SJCRH30 (cell line): ENCODE data around the gene ADRA2B. TPM values are rescaled to one million over a fixed set of nuclear protein-coding genes. Genes with fewer than 3 reads are reported as not detected.
"Not testable (repeated sequence)": the region's sequence is repeated elsewhere in the genome, so short reads cannot be mapped to it uniquely, and the experiment has no call there.

Experiments used
- DNase-seq, 2 experiments: peaks; one replicate each; pipeline ENCODE4 v3.0.0-alpha.2; 2015 to 2020
- H3K27ac ChIP-seq: fragments of 250-450 bp; sonication (Bioruptor Pico); 2 replicates; pipeline ENCODE4 v1.5.1; 2020; ENCODE audit warnings: mild to moderate bottlenecking, moderate library complexity
- H3K27me3 ChIP-seq: fragments of 250-450 bp; sonication (Bioruptor Pico); 2 replicates; pipeline ENCODE4 v1.5.1; 2020; ENCODE audit warnings: mild to moderate bottlenecking, moderate library complexity
- H3K36me3 ChIP-seq: fragments of 250-450 bp; sonication (Bioruptor Pico); 2 replicates; pipeline ENCODE4 v1.5.1; 2020; ENCODE audit warnings: mild to moderate bottlenecking, moderate library complexity
- H3K4me1 ChIP-seq: fragments of 250-450 bp; sonication (Bioruptor Pico); 2 replicates; pipeline ENCODE4 v1.5.1; 2020; ENCODE audit warnings: mild to moderate bottlenecking, moderate library complexity
- H3K4me3 ChIP-seq: fragments of 250-450 bp; sonication (Bioruptor Pico); 2 replicates; pipeline ENCODE4 v1.5.1; 2020; ENCODE audit warnings: mild to moderate bottlenecking, moderate library complexity
- H3K9me3 ChIP-seq: fragments of 250-450 bp; sonication (Bioruptor Pico); replicated peaks from 2 replicates; pipeline ENCODE4 v1.5.1; 2020; ENCODE audit warnings: mild to moderate bottlenecking, moderate library complexity
- total RNA-seq: library from RNA; depleted of rRNA; stranded (reverse); fragments of >200 nt; shearing (Covaris generic); gene quantifications from 2 replicates; pipeline ENCODE4 v1.2.3, GENCODE V29; 2014

The ADRA2B gene
- total RNA-seq, 1 experiment from 2014 or later, result not detected

- DNase-seq, result no peak
- H3K36me3 ChIP-seq, result no peaks in the 10 kb centered on the region
Observed at GRCh38 chr2:96145036-96145847, 28.9 kb upstream of the ADRA2B start, which contains the start of gene DUSP2. TSS of gene DUSP2 (minus strand) at chr2:96145440. CDS start at chr2:96145354, 86 bp downstream.

GRCh38 chr2:96144481-96145035 lies 28.2 kb upstream of the ADRA2B start:
- no peak for DNase-seq
- Histone ChIP-seq H3K4me1 (peaks cover 37% of the 10 kb centered on the region), H3K4me3 (no peak overlapping the region), H3K27ac (no peak overlapping the region), H3K36me3 (no peaks in the 10 kb centered on the region), H3K27me3 (no peaks in the 10 kb centered on the region), H3K9me3 (no peaks in the 10 kb centered on the region)

More at GRCh38 chr2:96145036-96145847, 28.9 kb upstream of the ADRA2B start, which contains the start of gene DUSP2:
- peaks cover 42% of the 10 kb centered on the region for H3K4me1 ChIP-seq
- peak within 1 kb of the TSS; percentile 50 for H3K4me3 ChIP-seq
- H3K9me3 ChIP-seq, result no peaks in the 10 kb centered on the region
- H3K27me3 ChIP-seq, result no peaks in the 10 kb centered on the region
- peak within 1 kb of the TSS; percentile 91 for H3K27ac ChIP-seq

- H3K36me3 ChIP-seq, result no peaks in the 10 kb centered on the region
- no peaks in the 10 kb centered on the region for H3K27me3 ChIP-seq
- H3K4me3 ChIP-seq, result no peak overlapping the region
- no peaks in the 10 kb centered on the region for H3K9me3 ChIP-seq
- H3K27ac ChIP-seq, result no peak overlapping the region
- DNase-seq, result no peak
- H3K4me1 ChIP-seq, result peaks cover 31% of the 10 kb centered on the region
Observed at GRCh38 chr2:96143848-96144480, 27.6 kb upstream of the ADRA2B start.

GRCh38 chr2:96143231-96143847 lies 27.0 kb upstream of the ADRA2B start:
- H3K9me3 ChIP-seq, result no peaks in the 10 kb centered on the region
- no peak overlapping the region for H3K4me3 ChIP-seq
- H3K27me3 ChIP-seq, result no peaks in the 10 kb centered on the region
- H3K36me3 ChIP-seq, result no peaks in the 10 kb centered on the region
- no peak overlapping the region for H3K27ac ChIP-seq
- no peak for DNase-seq
- peaks cover 26% of the 10 kb centered on the region for H3K4me1 ChIP-seq

- H3K27me3 ChIP-seq, result no peaks in the 10 kb centered on the region
- H3K4me3 ChIP-seq, result no peak overlapping the region
- H3K27ac ChIP-seq, result no peak overlapping the region
- DNase-seq, result no peak
- peaks cover 18% of the 10 kb centered on the region for H3K4me1 ChIP-seq
- no peaks in the 10 kb centered on the region for H3K36me3 ChIP-seq
- no peaks in the 10 kb centered on the region for H3K9me3 ChIP-seq
Observed at GRCh38 chr2:96142217-96143113, 26.1 kb upstream of the ADRA2B start.

GRCh38 chr2:96141624-96141967 lies 25.2 kb upstream of the ADRA2B start:
- peaks cover 11% of the 10 kb centered on the region; the same call in 1 of the 2 replicates for H3K4me1 ChIP-seq
- H3K9me3 ChIP-seq, H3K36me3 ChIP-seq, H3K4me3 ChIP-seq, DNase-seq, H3K27ac ChIP-seq, H3K27me3 ChIP-seq: not testable (repeated sequence)

GRCh38 chr2:96140941-96141623 lies 24.7 kb upstream of the ADRA2B start:
- H3K4me3 ChIP-seq, result no peak overlapping the region
- DNase-seq, result no peak
- H3K9me3 ChIP-seq, result no peaks in the 10 kb centered on the region
- no peaks in the 10 kb centered on the region for H3K36me3 ChIP-seq
- H3K27ac ChIP-seq, result no peak overlapping the region
- H3K27me3 ChIP-seq, result no peaks in the 10 kb centered on the region
- H3K4me1 ChIP-seq, result peaks cover 11% of the 10 kb centered on the region; the same call in 1 of the 2 replicates

GRCh38 chr2:96139181-96139758 lies 22.9 kb upstream of the ADRA2B start:
- Histone ChIP-seq H3K27ac (no peak overlapping the region), H3K4me1 (peaks cover 7% of the 10 kb centered on the region; the same call in 1 of the 2 replicates), H3K27me3 (no peaks in the 10 kb centered on the region; the same call in 1 of the 2 replicates), H3K36me3 (no peaks in the 10 kb centered on the region), H3K9me3 (no peaks in the 10 kb centered on the region), H3K4me3 (no peak overlapping the region)
- no peak for DNase-seq

GRCh38 chr2:96138179-96139145 lies 22.1 kb upstream of the ADRA2B start, which contains the start of gene ASTL:
TSS of gene ASTL (minus strand) at chr2:96138502. CDS start at chr2:96138436, 66 bp downstream.
- Histone ChIP-seq H3K27ac (no peak within 1 kb of the TSS), H3K9me3 (no peaks in the 10 kb centered on the region), H3K36me3 (no peaks in the 10 kb centered on the region), H3K27me3 (no peaks in the 10 kb centered on the region; the same call in 1 of the 2 replicates), H3K4me3 (no peak within 1 kb of the TSS), H3K4me1 (peaks cover 7% of the 10 kb centered on the region; the same call in 1 of the 2 replicates)
- peak; percentile 42 to 58 for DNase-seq

GRCh38 chr2:96137321-96138178 lies 21.2 kb upstream of the ADRA2B start:
- Histone ChIP-seq H3K4me3 (no peak overlapping the region), H3K27ac (no peak overlapping the region), H3K9me3 (no peaks in the 10 kb centered on the region), H3K27me3 (no peaks in the 10 kb centered on the region; the same call in 1 of the 2 replicates), H3K36me3 (no peaks in the 10 kb centered on the region), H3K4me1 (peaks cover 7% of the 10 kb centered on the region; the same call in 1 of the 2 replicates)
- DNase-seq, result no peak

GRCh38 chr2:96136129-96136720 lies 19.9 kb upstream of the ADRA2B start:
- DNase-seq, result peak; percentile 67 to 73

More at GRCh38 chr2:96136129-96136720, 19.9 kb upstream of the ADRA2B start:
- peaks cover 7% of the 10 kb centered on the region; the same call in 1 of the 2 replicates for H3K4me1 ChIP-seq
- no peak overlapping the region for H3K27ac ChIP-seq
- H3K9me3 ChIP-seq, result no peaks in the 10 kb centered on the region
- H3K4me3 ChIP-seq, result no peak overlapping the region
- no peaks in the 10 kb centered on the region for H3K36me3 ChIP-seq
- no peaks in the 10 kb centered on the region; the same call in 1 of the 2 replicates for H3K27me3 ChIP-seq
